Measurements from ENCODE around the gene PIK3R1. TPM values are rescaled to one million over a fixed set of nuclear protein-coding genes. Genes with fewer than 3 reads are reported as not detected.

PIK3R1 gene
- total and polyA plus RNA-seq, 4 donors: 6.8 to 222 (median 74.9) TPM

DNA sequence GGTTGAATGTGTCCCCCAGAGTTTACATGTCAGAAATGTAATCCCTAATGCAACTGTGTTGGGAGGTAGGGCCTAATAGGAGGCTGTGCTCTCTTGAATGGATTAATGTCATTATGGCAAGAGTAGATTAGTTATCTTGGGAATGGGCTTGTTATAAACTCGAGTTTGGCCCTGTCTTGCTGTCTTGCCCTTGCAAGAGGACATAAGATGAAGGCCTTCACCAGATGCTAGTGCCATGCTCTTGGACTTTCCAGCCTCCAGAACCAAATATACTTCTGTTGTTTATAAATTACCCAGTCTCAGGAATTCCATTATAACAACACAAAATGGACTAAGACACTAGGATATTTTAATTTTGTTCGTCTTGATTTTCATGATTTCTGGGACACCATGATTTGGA lies 5.4 kb downstream of the PIK3R1 start:
- H3K27ac ChIP-seq (ENCODE audit: low read depth in 1 of 2, low read length in 1 of 2): peak overlapping the region in 1 of 2 donors; percentile 39
- H3K9me3 ChIP-seq (ENCODE audit: control insufficient read depth in 4 of 4, insufficient read depth in 3 of 4, low read length in 3 of 4): no peaks in the 10 kb centered on the region
- no peak overlapping the region for H3K9ac ChIP-seq (ENCODE audit: insufficient read depth in 1 of 2, low read length in 2 of 2)
- TF ChIP-seq, protein P1, sequence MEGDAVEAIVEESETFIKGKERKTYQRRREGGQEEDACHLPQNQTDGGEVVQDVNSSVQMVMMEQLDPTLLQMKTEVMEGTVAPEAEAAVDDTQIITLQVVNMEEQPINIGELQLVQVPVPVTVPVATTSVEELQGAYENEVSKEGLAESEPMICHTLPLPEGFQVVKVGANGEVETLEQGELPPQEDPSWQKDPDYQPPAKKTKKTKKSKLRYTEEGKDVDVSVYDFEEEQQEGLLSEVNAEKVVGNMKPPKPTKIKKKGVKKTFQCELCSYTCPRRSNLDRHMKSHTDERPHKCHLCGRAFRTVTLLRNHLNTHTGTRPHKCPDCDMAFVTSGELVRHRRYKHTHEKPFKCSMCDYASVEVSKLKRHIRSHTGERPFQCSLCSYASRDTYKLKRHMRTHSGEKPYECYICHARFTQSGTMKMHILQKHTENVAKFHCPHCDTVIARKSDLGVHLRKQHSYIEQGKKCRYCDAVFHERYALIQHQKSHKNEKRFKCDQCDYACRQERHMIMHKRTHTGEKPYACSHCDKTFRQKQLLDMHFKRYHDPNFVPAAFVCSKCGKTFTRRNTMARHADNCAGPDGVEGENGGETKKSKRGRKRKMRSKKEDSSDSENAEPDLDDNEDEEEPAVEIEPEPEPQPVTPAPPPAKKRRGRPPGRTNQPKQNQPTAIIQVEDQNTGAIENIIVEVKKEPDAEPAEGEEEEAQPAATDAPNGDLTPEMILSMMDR (IDR thresholded peaks at IDR 0.05; ENCODE audit: control extremely low read depth, extremely low read depth): no peak
- no peak for ATAC-seq (ENCODE audit: insufficient read depth, low FRiP score)
- no peak for DNase-seq
- H3K27me3 ChIP-seq (ENCODE audit: control insufficient read depth in 3 of 3, insufficient read depth in 3 of 3, low read length in 2 of 3): no peaks in the 10 kb centered on the region
- H3K4me3 ChIP-seq: no peak overlapping the region
- H3K4me1 ChIP-seq (ENCODE audit: control insufficient read depth in 5 of 5, insufficient read depth in 5 of 5, low read length in 5 of 5): peaks cover 16 to 49% (median 22%) of the 10 kb centered on the region in 5 donors
- peaks cover 0 to 15% (median 2%) of the 10 kb centered on the region in 4 donors for H3K36me3 ChIP-seq (ENCODE audit: control insufficient read depth in 4 of 4, insufficient read depth in 4 of 4, low read length in 4 of 4)
- WGBS, 2 donors: 91 to 95% methylated on average over 2 of the region's 2 CpGs

DNA sequence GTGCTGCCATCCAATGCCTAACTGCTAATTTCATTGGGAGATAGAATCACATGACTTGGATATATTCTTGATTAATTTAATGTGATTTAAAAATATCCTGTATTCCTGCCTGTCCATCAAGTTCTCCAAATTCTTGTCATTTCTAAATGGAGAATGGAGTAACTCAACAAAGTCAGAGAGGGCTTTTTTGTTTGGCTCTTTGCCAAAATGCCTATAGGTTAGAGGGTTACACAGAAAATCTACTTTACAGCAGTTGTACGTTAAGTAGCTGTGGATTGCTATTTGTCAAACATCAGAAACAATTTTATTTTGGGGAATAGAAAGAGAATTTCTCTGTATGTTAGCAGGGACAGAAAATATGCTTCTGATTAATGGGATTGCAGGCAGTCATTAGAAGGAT lies 5.9 kb downstream of the PIK3R1 start:
- DNase-seq: no peak
- Histone ChIP-seq H3K27ac (ENCODE audit: low read depth in 1 of 2, low read length in 1 of 2) (peak overlapping the region in 1 of 2 donors; percentile 39), H3K4me1 (ENCODE audit: control insufficient read depth in 5 of 5, insufficient read depth in 5 of 5, low read length in 5 of 5) (peaks cover 19 to 50% (median 24%) of the 10 kb centered on the region in 5 donors), H3K36me3 (ENCODE audit: control insufficient read depth in 4 of 4, insufficient read depth in 4 of 4, low read length in 4 of 4) (peaks cover 2 to 16% (median 6%) of the 10 kb centered on the region in 4 donors), H3K9me3 (ENCODE audit: control insufficient read depth in 4 of 4, insufficient read depth in 3 of 4, low read length in 3 of 4) (no peaks in the 10 kb centered on the region), H3K4me3 (no peak overlapping the region), H3K9ac (ENCODE audit: insufficient read depth in 1 of 2, low read length in 2 of 2) (no peak overlapping the region), H3K27me3 (ENCODE audit: control insufficient read depth in 3 of 3, insufficient read depth in 3 of 3, low read length in 2 of 3) (no peaks in the 10 kb centered on the region)
- TF ChIP-seq, protein P1 (IDR thresholded peaks at IDR 0.05; ENCODE audit: control extremely low read depth, extremely low read depth): no peak
- ATAC-seq (ENCODE audit: insufficient read depth, low FRiP score): no peak
- WGBS, 2 donors: 74 to 90% methylated on average over 1 of the region's 1 CpG

DNA sequence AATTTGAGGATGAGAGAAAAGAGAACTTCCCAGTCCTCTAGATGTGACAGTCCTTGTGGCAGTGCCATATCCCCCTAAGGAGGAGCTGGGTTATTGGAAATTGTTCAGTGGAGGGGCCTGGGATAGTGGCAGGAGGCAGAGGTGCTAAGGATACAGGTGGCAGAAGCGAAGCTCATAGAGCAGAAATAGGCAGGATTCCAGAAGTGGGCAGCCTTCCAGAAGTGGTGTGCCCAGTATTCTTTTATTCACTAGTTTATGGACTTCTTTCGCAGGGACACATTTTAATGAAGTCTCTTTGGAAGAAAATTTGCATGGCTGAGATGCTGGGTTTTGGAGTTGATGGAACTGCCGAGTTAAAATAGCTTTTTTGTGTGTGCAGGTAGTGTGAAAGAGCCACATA lies 6.8 kb downstream of the PIK3R1 start:
- peak overlapping the region in 1 of 2 donors; percentile 41 for H3K27ac ChIP-seq (ENCODE audit: low read depth in 1 of 2, low read length in 1 of 2)
- peaks cover 19 to 47% (median 30%) of the 10 kb centered on the region in 5 donors for H3K4me1 ChIP-seq (ENCODE audit: control insufficient read depth in 5 of 5, insufficient read depth in 5 of 5, low read length in 5 of 5)
- TF ChIP-seq, protein P1 (IDR thresholded peaks at IDR 0.05; ENCODE audit: control extremely low read depth, extremely low read depth): no peak
- H3K4me3 ChIP-seq: no peak overlapping the region
- H3K9ac ChIP-seq (ENCODE audit: insufficient read depth in 1 of 2, low read length in 2 of 2): no peak overlapping the region
- no peaks in the 10 kb centered on the region for H3K27me3 ChIP-seq (ENCODE audit: control insufficient read depth in 3 of 3, insufficient read depth in 3 of 3, low read length in 2 of 3)
- no peaks in the 10 kb centered on the region for H3K9me3 ChIP-seq (ENCODE audit: control insufficient read depth in 4 of 4, insufficient read depth in 3 of 4, low read length in 3 of 4)
- DNase-seq (no peak), ATAC-seq (ENCODE audit: insufficient read depth, low FRiP score) (no peak)
- WGBS, 2 donors: 86% methylated on average over 3 of the region's 3 CpGs
- peaks cover 5 to 18% (median 11%) of the 10 kb centered on the region in 4 donors for H3K36me3 ChIP-seq (ENCODE audit: control insufficient read depth in 4 of 4, insufficient read depth in 4 of 4, low read length in 4 of 4)

DNA sequence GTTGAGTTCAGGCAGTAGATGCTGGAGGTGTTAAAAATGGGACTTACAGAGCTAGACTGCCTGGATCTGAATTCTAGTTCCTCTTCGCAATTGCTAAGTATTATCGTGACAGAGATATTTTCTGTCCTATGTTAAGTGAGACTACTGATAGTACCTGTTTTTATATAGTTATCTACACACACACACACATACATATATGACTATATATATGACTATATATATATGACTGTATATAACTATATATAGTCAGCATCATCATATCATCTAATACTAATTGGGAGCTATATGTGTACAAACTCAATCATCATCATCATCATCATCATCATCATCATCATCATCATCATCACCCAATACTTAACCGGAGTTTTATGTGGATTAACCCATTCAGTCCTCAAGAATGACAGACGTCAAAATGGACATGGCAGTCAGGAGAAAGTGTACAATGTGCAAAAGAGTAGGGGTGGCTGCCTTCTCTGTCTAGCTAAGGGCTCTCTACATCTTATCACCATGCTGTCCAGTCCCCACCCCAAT lies 7.3 kb downstream of the PIK3R1 start:
- H3K9me3 ChIP-seq (ENCODE audit: control insufficient read depth in 4 of 4, insufficient read depth in 3 of 4, low read length in 3 of 4): no peaks in the 10 kb centered on the region
- 76 to 86% methylated on average over 4 of the region's 4 CpGs for WGBS, 2 donors

More for the DNA sequence above, 7.3 kb downstream of the PIK3R1 start:
- H3K36me3 ChIP-seq (ENCODE audit: control insufficient read depth in 4 of 4, insufficient read depth in 4 of 4, low read length in 4 of 4): peaks cover 6 to 23% (median 11%) of the 10 kb centered on the region in 4 donors
- H3K9ac ChIP-seq (ENCODE audit: insufficient read depth in 1 of 2, low read length in 2 of 2): no peak overlapping the region
- peaks cover 18 to 43% (median 35%) of the 10 kb centered on the region in 5 donors for H3K4me1 ChIP-seq (ENCODE audit: control insufficient read depth in 5 of 5, insufficient read depth in 5 of 5, low read length in 5 of 5)
- H3K27me3 ChIP-seq (ENCODE audit: control insufficient read depth in 3 of 3, insufficient read depth in 3 of 3, low read length in 2 of 3): no peaks in the 10 kb centered on the region
- H3K4me3 ChIP-seq: no peak overlapping the region
- TF ChIP-seq, protein P1 (IDR thresholded peaks at IDR 0.05; ENCODE audit: control extremely low read depth, extremely low read depth): no peak
- ATAC-seq (ENCODE audit: insufficient read depth, low FRiP score) (no peak), DNase-seq (no peak)
- H3K27ac ChIP-seq (ENCODE audit: low read depth in 1 of 2, low read length in 1 of 2): peak overlapping the region in 1 of 2 donors; percentile 72

All from lung (tissue), 12 donors.